Lower leg skin (tissue), 3 donors: ENCODE data around the gene TXNDC2.

ENCODE experiments used
- POLR2A ChIP-seq, 2 donors: fragments of 450-650 bp; IDR thresholded peaks; one replicate each; pipeline ENCODE4 v1.6.1; 2016 to 2017; ENCODE audit warnings: antibody characterized with exemption in 2 of 2, mild to moderate bottlenecking in 1 of 2, moderate library complexity in 1 of 2
- TF ChIP-seq, protein P1 (sequence below), 3 donors: fragments of 450-650 bp; IDR thresholded peaks; one replicate each; pipeline ENCODE4 v1.5.1; 2016; ENCODE audit warnings: antibody characterized with exemption in 3 of 3, mild to moderate bottlenecking in 3 of 3, moderate library complexity in 2 of 3

- TF ChIP-seq, protein P1, sequence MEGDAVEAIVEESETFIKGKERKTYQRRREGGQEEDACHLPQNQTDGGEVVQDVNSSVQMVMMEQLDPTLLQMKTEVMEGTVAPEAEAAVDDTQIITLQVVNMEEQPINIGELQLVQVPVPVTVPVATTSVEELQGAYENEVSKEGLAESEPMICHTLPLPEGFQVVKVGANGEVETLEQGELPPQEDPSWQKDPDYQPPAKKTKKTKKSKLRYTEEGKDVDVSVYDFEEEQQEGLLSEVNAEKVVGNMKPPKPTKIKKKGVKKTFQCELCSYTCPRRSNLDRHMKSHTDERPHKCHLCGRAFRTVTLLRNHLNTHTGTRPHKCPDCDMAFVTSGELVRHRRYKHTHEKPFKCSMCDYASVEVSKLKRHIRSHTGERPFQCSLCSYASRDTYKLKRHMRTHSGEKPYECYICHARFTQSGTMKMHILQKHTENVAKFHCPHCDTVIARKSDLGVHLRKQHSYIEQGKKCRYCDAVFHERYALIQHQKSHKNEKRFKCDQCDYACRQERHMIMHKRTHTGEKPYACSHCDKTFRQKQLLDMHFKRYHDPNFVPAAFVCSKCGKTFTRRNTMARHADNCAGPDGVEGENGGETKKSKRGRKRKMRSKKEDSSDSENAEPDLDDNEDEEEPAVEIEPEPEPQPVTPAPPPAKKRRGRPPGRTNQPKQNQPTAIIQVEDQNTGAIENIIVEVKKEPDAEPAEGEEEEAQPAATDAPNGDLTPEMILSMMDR (IDR thresholded peaks at IDR 0.05): no peak
- TF ChIP-seq POLR2A (IDR thresholded peaks at IDR 0.05): no peak
These were observed 18.6 kb upstream of the TXNDC2 start for GRCh38 chr18:9867071-9867594.
